Measurements from ENCODE around the gene SPN. TPM values are rescaled to one million over a fixed set of nuclear protein-coding genes. Genes with fewer than 3 reads are reported as not detected.

SPN gene
- total and polyA plus RNA-seq, 2 of the 4 experiments (the other 2 are of a cell fraction) = not detected

DNA sequence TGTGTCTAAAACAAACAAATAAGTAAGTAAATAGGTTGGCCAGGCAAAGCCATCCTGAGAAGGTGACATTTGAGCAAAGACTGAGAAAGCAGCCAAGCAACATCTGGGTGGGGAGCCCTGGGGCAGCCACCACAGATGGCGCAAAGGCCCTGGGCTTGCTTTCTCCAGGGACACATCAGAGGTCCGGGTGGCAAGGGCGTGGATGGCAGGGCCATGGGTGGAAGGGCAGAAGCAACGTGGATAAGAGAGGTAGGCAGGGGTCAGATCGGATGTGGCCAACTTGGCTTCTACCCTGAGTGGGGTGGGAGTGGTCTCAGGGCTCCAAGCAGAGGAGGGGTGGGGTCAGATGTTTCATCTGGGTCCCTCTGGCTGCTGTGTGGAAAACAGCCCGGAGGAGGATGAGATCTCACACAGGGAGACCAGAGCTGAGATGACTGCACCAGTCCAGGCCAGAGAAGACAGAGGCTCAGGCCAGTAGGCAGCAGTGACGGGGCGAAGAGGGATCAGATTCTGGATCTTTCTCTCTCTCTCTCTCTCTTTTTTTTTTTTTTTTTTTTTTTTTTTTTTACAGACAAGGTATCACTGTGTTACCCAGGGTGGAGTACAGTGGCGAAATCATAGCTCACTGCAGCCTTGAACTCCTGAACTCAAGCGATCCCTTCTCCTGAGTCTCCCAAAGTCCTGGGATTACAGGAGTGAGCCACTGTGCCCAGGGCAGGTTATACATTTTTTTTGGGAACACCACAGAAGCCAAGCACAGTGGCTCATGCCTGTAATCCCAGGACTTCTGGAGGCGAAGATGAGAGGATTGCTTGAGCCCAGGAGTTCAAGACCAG, 6.1 kb upstream of the SPN start (continued):
- TF ChIP-seq CTCF (conservative IDR thresholded peaks at IDR 0.05; ENCODE audit: low read depth, low read length) = no peak

DNA sequence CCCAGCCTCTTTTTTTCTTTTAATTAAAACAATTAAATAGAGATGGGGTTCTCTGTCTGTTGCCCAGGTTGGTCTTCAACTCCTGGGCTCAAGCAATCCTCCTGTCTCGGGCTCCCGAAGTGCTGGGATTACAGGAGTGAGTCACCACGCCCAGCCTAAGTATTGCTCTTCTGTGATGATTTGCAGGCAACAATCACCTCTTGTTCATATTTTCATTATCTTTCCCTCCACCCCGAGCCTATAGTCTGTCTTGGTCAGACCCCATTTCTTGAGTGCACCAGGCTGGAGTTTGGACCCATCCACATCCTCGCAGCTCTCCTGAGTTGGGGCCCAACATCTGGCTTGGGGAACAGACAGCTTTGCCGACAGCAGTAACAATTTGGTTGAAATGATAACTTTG, 4.3 kb upstream of the SPN start:
- no peak overlapping the region for H2BK20ac ChIP-seq (ENCODE audit: low read depth, low read length)
- no peaks in the 10 kb centered on the region for H3K36me3 ChIP-seq (ENCODE audit: control insufficient read depth, insufficient read depth, low read length)
- in situ Hi-C loops (cut with MboI; ENCODE audit: low sequenced_read_pairs) = no loop called here
- WGBS, 2 experiments (ENCODE audit: extremely low coverage in 2 of 2, insufficient read length in 1 of 2) = 89% methylated on average over 4 of the region's 6 CpGs; no CpG with 5 or more reads in 1 of the 2 experiments
- H3K23ac ChIP-seq (ENCODE audit: low read depth, low read length) = no peak overlapping the region; the same call in 1 of the 2 replicates
- DNase-seq (no peak), ATAC-seq (ENCODE audit: low read depth) (no peak)
- dilution Hi-C loops (cut with HindIII; ENCODE audit: low sequenced_read_pairs, unreplicated experiment) = no loop called here
- no peak overlapping the region for H2AK5ac ChIP-seq (ENCODE audit: low read depth, low read length)
- H3K9me1 ChIP-seq (ENCODE audit: insufficient read depth, low read length) = 0 out of 2 replicates have a peak, but pooled peaks cover 4% of the 10 kb centered on the region
- no peak for TF ChIP-seq USF2 (IDR thresholded peaks at IDR 0.05; ENCODE audit: low read depth, low read length)
- no peak for TF ChIP-seq CEBPB (IDR thresholded peaks at IDR 0.05; ENCODE audit: low read depth, low read length)
- TF ChIP-seq RAD21 (IDR thresholded peaks at IDR 0.05; ENCODE audit: low read length) = no peak
- no peak for TF ChIP-seq NFE2L2 (IDR thresholded peaks at IDR 0.05; ENCODE audit: low read depth, low read length)
- H3K4me3 ChIP-seq (ENCODE audit: insufficient read depth, low read depth, low read length) = no peak overlapping the region
- no peak overlapping the region for H3K4ac ChIP-seq (ENCODE audit: low read depth, low read length)
- no peak overlapping the region for H3K18ac ChIP-seq (ENCODE audit: low read depth, low read length)
- H3K27ac ChIP-seq (ENCODE audit: insufficient read depth, low read length) = no peak overlapping the region
- H2AK9ac ChIP-seq (replicated peaks; ENCODE audit: low read depth, low read length, poor library complexity) = no peak overlapping the region
- H2AFZ ChIP-seq (replicated peaks; ENCODE audit: low read length, poor library complexity) = no peak overlapping the region
- ChIA-PET CTCF (no interaction called here), POLR2A (ENCODE audit: unreplicated experiment) (interaction anchor here (0.5 kb wide), 1 partner anchor 391 kb away, joined by 3 read pairs; no protein-coding TSS in a partner anchor)
- no peaks in the 10 kb centered on the region for H3K4me1 ChIP-seq (ENCODE audit: control insufficient read depth, insufficient read depth, low read length)
- H3K9me3 ChIP-seq (ENCODE audit: control insufficient read depth, insufficient read depth, low read length) = no peaks in the 10 kb centered on the region
- H2BK120ac ChIP-seq (ENCODE audit: low read depth, low read length) = no peak overlapping the region
- no peak overlapping the region for H3K4me2 ChIP-seq (ENCODE audit: low read depth, low read length)
- H4K5ac ChIP-seq (ENCODE audit: low read depth, low read length) = no peak overlapping the region
- no peaks in the 10 kb centered on the region for H4K20me1 ChIP-seq (ENCODE audit: insufficient read depth, low read length)
- no peak overlapping the region for H3K14ac ChIP-seq (replicated peaks; ENCODE audit: low read depth, low read length)
- no peak overlapping the region for H4K8ac ChIP-seq (ENCODE audit: low read depth in 2 of 2, low read length in 2 of 2)
- H2BK5ac ChIP-seq (ENCODE audit: low read depth, low read length, poor library complexity, severe bottlenecking) = no peak overlapping the region
- intact Hi-C loops (cut with micrococcal nuclease) = no loop called here
- H2BK15ac ChIP-seq (ENCODE audit: low read depth, low read length) = no peak overlapping the region
- no TSS peak for BruUV-seq (replicated peaks)
- H3K27me3 ChIP-seq (ENCODE audit: control insufficient read depth, insufficient read depth, low read length) = peaks cover 1% of the 10 kb centered on the region; the same call in 1 of the 2 replicates
- no peak overlapping the region for H3K56ac ChIP-seq (ENCODE audit: extremely low read depth, insufficient read depth, low read length)
- no peak overlapping the region for H3K9ac ChIP-seq (ENCODE audit: low read depth, low read length)
- H3K79me1 ChIP-seq (ENCODE audit: low read depth in 1 of 2, low read length in 2 of 2) = no peaks in the 10 kb centered on the region
- no peak overlapping the region for H4K91ac ChIP-seq (ENCODE audit: insufficient read depth, low read depth, low read length)

Measured in IMR-90 (cell line).